Activated naive CD4-positive, alpha-beta T cell treated with anti-CD3 and anti-CD28 coated beads, Interleukin-2, amount 50 U/mL, for 24 hours (primary cell): ENCODE data around the gene PSPH.
A peak's percentile ranks its signal among the peaks of the same experiment; 100 is the strongest.
"Not testable (repeated sequence)": the region's sequence is repeated elsewhere in the genome, so short reads cannot be mapped to it uniquely, and the experiment has no call there.

Source experiments
- H3K27ac Mint-ChIP-seq: one replicate; pipeline ENCODE4 v1.8.0; 2021; ENCODE audit warnings: mild to moderate bottlenecking, mixed read lengths
- H3K27me3 Mint-ChIP-seq: one replicate; pipeline ENCODE4 v1.8.0; 2021; ENCODE audit warnings: mixed read lengths
- H3K36me3 Mint-ChIP-seq: one replicate; pipeline ENCODE4 v1.8.0; 2021; ENCODE audit warnings: mixed read lengths
- H3K4me1 Mint-ChIP-seq: one replicate; pipeline ENCODE4 v1.8.0; 2021; ENCODE audit warnings: mixed read lengths
- H3K4me3 Mint-ChIP-seq: one replicate; pipeline ENCODE4 v1.8.0; 2021; ENCODE audit warnings: mild to moderate bottlenecking, mixed read lengths
- H3K9me3 Mint-ChIP-seq: one replicate; pipeline ENCODE4 v1.8.0; 2021; ENCODE audit warnings: mixed read lengths

PSPH gene

DNA sequence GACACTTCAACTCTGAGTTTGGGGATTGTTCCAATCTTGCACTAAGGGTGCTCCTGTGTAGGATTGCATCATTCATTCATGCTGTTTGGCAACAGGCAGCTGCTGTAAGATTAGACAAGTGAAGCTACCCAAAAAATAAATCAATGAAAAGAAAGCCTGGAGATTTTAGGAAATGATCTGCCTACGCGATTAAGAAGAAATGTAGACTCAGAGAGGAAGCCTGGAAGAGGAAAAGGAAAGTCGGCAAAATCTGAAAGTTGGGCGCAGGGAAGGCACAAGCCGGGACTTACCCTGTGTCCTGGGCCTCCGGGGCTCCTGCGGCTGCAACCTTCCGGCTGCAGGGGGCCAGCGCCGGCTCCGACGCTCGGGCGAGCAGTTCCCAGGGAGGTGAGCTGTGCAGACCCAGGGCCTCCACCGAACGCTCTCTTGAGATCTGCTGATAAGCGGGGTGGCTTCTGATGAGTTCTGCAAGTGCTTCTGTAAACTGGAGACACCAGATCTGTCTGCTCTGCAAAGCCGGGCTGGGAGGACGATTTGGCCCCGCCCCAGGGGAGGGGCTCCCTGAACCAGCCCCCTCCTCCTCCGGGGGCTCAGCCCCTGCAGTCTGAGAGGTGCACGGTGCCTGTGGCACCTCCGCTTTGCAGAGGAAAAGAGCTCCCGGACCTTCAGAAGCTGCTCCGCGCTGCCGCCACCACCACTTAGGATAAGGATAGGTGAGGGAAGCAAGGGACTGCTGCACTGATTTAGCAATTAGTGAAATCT lies 17.4 kb downstream of the PSPH start:
- H3K27me3 Mint-ChIP-seq, result no peaks in the 10 kb centered on the region
- peak overlapping the region; percentile 90 for H3K4me3 Mint-ChIP-seq
- H3K4me1 Mint-ChIP-seq, result peaks cover 11% of the 10 kb centered on the region
- H3K27ac Mint-ChIP-seq, result peak overlapping the region; percentile 66
- no peaks in the 10 kb centered on the region for H3K9me3 Mint-ChIP-seq
- H3K36me3 Mint-ChIP-seq, result peaks cover 2% of the 10 kb centered on the region

GRCh38 chr7:56032578-56032977 lies 18.7 kb downstream of the PSPH start:
- not testable (repeated sequence) for H3K27ac Mint-ChIP-seq, H3K9me3 Mint-ChIP-seq, H3K36me3 Mint-ChIP-seq, H3K27me3 Mint-ChIP-seq
- Mint-ChIP-seq H3K4me3 (peak overlapping the region; percentile 32), H3K4me1 (peaks cover 11% of the 10 kb centered on the region)

GRCh38 chr7:56031556-56031955 lies 19.7 kb downstream of the PSPH start:
- H3K27ac Mint-ChIP-seq, result peak overlapping the region; percentile 43
- H3K9me3 Mint-ChIP-seq, H3K36me3 Mint-ChIP-seq, H3K27me3 Mint-ChIP-seq: not testable (repeated sequence)
- peak overlapping the region; percentile 32 for H3K4me3 Mint-ChIP-seq
- H3K4me1 Mint-ChIP-seq, result peaks cover 11% of the 10 kb centered on the region

- H3K4me3 Mint-ChIP-seq, result no peak overlapping the region
- H3K36me3 Mint-ChIP-seq, result peaks cover 3% of the 10 kb centered on the region
- H3K9me3 Mint-ChIP-seq, result no peaks in the 10 kb centered on the region
- H3K4me1 Mint-ChIP-seq, result peaks cover 11% of the 10 kb centered on the region
- no peaks in the 10 kb centered on the region for H3K27me3 Mint-ChIP-seq
- no peak overlapping the region for H3K27ac Mint-ChIP-seq
These were observed 20.9 kb downstream of the PSPH start for GRCh38 chr7:56030340-56030739.

DNA sequence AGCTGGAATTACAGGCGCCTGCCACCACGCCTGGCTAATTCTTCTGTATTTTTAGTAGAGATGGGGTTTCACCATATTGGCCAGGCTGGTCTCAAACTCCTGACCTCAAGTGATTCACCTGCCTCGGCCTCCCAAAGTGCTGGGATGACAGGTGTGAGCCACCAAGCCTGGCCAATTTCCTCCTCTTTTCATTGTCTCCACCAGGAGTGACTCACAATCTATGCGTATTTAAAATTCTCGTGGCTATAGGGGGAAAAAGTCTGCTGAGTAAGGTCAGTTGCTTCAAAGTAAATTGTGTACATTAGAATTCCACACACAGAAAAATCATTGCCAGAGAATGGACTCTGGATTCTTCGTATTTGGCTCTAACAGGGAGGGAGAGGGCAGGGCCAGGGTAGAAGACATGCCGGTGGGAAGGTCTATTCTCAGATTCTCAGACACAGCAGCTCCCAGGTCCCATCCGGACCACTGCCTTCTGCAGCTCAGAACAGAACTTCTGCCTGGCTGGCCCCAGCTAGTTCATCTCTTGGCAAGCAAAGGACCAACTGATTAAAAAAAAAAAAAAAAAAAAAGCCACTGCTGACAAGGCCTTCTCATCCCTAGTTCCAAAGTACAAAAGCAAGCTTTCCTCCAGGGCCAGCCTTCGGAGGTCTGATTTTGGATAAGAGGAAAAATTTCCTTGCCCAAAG lies 22.2 kb downstream of the PSPH start:
- H3K4me1 Mint-ChIP-seq, result peaks cover 11% of the 10 kb centered on the region
- no peak overlapping the region for H3K4me3 Mint-ChIP-seq
- H3K36me3 Mint-ChIP-seq, result peaks cover 3% of the 10 kb centered on the region
- no peaks in the 10 kb centered on the region for H3K9me3 Mint-ChIP-seq
- no peak overlapping the region for H3K27ac Mint-ChIP-seq
- no peaks in the 10 kb centered on the region for H3K27me3 Mint-ChIP-seq

GRCh38 chr7:56026538-56026937 lies 24.7 kb downstream of the PSPH start:
- Mint-ChIP-seq H3K36me3 (peaks cover 2% of the 10 kb centered on the region), H3K27ac (no peak overlapping the region), H3K27me3 (no peaks in the 10 kb centered on the region), H3K4me1 (no peaks in the 10 kb centered on the region), H3K9me3 (no peaks in the 10 kb centered on the region), H3K4me3 (no peak overlapping the region)

GRCh38 chr7:56023500-56023899 lies 27.7 kb downstream of the PSPH start:
- H3K4me3 Mint-ChIP-seq, result no peak overlapping the region
- no peaks in the 10 kb centered on the region for H3K27me3 Mint-ChIP-seq
- H3K9me3 Mint-ChIP-seq, result no peaks in the 10 kb centered on the region
- H3K27ac Mint-ChIP-seq, result no peak overlapping the region
- peaks cover 3% of the 10 kb centered on the region for H3K36me3 Mint-ChIP-seq
- H3K4me1 Mint-ChIP-seq, result no peaks in the 10 kb centered on the region

- no peaks in the 10 kb centered on the region for H3K27me3 Mint-ChIP-seq
- no peak overlapping the region for H3K4me3 Mint-ChIP-seq
These were observed 31.7 kb downstream of the PSPH start for GRCh38 chr7:56019501-56019900.

GRCh38 chr7:56017015-56017414 lies 34.2 kb downstream of the PSPH start:
- H3K36me3 Mint-ChIP-seq, result not testable (repeated sequence)

More at GRCh38 chr7:56019501-56019900, 31.7 kb downstream of the PSPH start:
- H3K9me3 Mint-ChIP-seq, result no peaks in the 10 kb centered on the region
- no peak overlapping the region for H3K27ac Mint-ChIP-seq
- peaks cover 4% of the 10 kb centered on the region for H3K36me3 Mint-ChIP-seq
- H3K4me1 Mint-ChIP-seq, result no peaks in the 10 kb centered on the region

DNA sequence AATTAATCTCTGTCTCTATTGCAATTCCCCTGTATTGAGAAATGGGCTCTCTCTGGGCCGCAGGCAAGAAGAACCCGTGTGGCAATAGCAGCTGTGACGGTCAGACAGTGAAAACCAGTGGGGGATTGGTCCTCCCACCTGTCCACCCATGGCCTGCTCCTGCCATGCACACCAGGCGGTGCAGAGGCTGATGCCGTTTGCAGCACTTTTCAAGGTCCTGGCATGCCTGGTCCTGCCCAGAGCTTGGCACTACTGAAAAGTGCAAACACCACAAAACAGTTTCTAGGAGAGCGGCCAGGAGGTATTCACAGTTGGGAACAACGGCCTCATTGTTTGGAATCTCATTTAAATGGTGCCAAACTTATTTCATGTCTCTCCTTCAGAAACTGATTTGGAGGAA lies 41.5 kb downstream of the PSPH start:
- Mint-ChIP-seq H3K36me3 (peaks cover 2% of the 10 kb centered on the region), H3K27ac (no peak overlapping the region), H3K9me3 (no peaks in the 10 kb centered on the region), H3K27me3 (no peaks in the 10 kb centered on the region), H3K4me3 (no peak overlapping the region), H3K4me1 (no peaks in the 10 kb centered on the region)

More at GRCh38 chr7:56017015-56017414, 34.2 kb downstream of the PSPH start:
- not testable (repeated sequence) for H3K9me3 Mint-ChIP-seq, H3K4me3 Mint-ChIP-seq, H3K27me3 Mint-ChIP-seq, H3K4me1 Mint-ChIP-seq, H3K27ac Mint-ChIP-seq

GRCh38 chr7:56007891-56008290 lies 43.4 kb downstream of the PSPH start:
- no peaks in the 10 kb centered on the region for H3K9me3 Mint-ChIP-seq
- H3K27ac Mint-ChIP-seq, result no peak overlapping the region
- no peaks in the 10 kb centered on the region for H3K27me3 Mint-ChIP-seq
- H3K36me3 Mint-ChIP-seq, result peaks cover 2% of the 10 kb centered on the region
- H3K4me3 Mint-ChIP-seq, result no peak overlapping the region
- H3K4me1 Mint-ChIP-seq, result no peaks in the 10 kb centered on the region

- Mint-ChIP-seq H3K36me3 (peaks cover 2% of the 10 kb centered on the region), H3K4me1 (no peaks in the 10 kb centered on the region), H3K27me3 (no peaks in the 10 kb centered on the region), H3K27ac (peak overlapping the region; percentile 59), H3K9me3 (no peaks in the 10 kb centered on the region), H3K4me3 (no peak overlapping the region)
These were observed 44.0 kb downstream of the PSPH start for GRCh38 chr7:56007167-56007652.

DNA sequence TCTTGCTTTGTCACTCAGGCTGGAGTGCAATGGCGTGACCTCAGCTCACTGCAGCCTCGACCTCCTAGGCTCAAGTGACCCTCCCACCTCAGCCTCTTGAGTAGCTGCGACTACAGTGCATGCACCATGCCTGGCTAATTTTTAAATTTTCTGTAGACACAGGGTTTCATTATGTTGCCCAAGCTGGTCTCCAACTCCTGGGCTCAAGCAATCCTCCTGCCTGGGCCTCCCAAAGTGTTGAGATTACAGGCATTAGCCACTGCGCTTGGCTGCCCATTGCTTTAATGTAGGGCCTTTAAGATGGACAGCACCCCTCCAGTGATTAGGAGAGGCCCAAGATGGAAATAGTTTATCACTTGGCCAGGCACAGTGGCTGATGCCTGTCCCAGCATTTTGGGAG lies 47.5 kb downstream of the PSPH start:
- H3K4me3 Mint-ChIP-seq, result no peak overlapping the region
- no peaks in the 10 kb centered on the region for H3K9me3 Mint-ChIP-seq
- H3K4me1 Mint-ChIP-seq, result peaks cover 6% of the 10 kb centered on the region
- H3K27me3 Mint-ChIP-seq, result no peaks in the 10 kb centered on the region
- no peak overlapping the region for H3K27ac Mint-ChIP-seq
- H3K36me3 Mint-ChIP-seq, result peaks cover 2% of the 10 kb centered on the region

DNA sequence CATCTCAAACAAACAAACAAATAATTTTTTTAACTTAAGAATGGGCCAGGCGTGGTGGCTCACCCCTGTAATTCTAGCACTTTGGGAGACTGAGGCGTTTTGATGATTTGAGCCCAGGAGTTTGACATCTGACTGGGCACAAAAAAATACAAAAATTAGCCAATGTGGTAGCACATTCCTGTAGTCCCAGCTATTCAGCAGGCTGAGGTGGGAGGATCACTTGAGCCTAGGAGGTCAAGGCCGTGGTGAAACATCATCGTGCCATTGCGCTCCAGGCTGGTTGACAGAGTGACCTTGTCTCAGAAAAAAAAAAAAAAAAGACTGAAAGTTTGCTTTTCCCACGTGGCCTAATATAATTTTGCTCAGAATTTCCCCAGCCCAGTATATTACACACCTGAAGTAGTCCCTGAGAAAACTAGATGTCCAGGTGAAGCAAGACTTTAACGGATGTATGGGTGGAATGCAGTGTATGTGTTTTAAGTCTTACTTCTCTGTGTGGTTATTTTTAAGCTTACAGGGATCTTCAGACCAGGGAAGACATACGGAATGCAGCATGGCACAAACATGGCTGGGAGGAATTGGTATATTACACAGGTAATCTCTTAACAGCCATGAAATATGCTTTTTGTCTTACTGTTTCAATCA lies 54.3 kb downstream of the PSPH start:
- peaks cover 6% of the 10 kb centered on the region for H3K4me1 Mint-ChIP-seq
- no peak overlapping the region for H3K27ac Mint-ChIP-seq
- H3K9me3 Mint-ChIP-seq, result no peaks in the 10 kb centered on the region
- peaks cover 12% of the 10 kb centered on the region for H3K36me3 Mint-ChIP-seq
- H3K27me3 Mint-ChIP-seq, result no peaks in the 10 kb centered on the region
- H3K4me3 Mint-ChIP-seq, result no peak overlapping the region

- peaks cover 13% of the 10 kb centered on the region for H3K36me3 Mint-ChIP-seq
- H3K27me3 Mint-ChIP-seq, result no peaks in the 10 kb centered on the region
These were observed 58.9 kb downstream of the PSPH start for GRCh38 chr7:55992346-55992745.

GRCh38 chr7:55983537-55983936 lies 67.7 kb downstream of the PSPH start:
- Mint-ChIP-seq H3K4me3 (no peak overlapping the region), H3K9me3 (no peaks in the 10 kb centered on the region), H3K27ac (no peak overlapping the region), H3K4me1 (no peaks in the 10 kb centered on the region), H3K27me3 (no peaks in the 10 kb centered on the region), H3K36me3 (peaks cover 13% of the 10 kb centered on the region)

More at GRCh38 chr7:55992346-55992745, 58.9 kb downstream of the PSPH start:
- Mint-ChIP-seq H3K4me3 (no peak overlapping the region), H3K9me3 (no peaks in the 10 kb centered on the region), H3K4me1 (no peaks in the 10 kb centered on the region), H3K27ac (no peak overlapping the region)
